Mammary epithelial cell (primary cell): ENCODE results near the gene EGFL6.

Source experiments
- EZH2 ChIP-seq: IDR thresholded peaks from 2 replicates; pipeline ENCODE4 v1.6.1; 2012; ENCODE audit warnings: low read length, inconsistent platforms, borderline replicate concordance
- TF ChIP-seq, protein P1 (sequence below), 2 donors: IDR thresholded peaks in 1 of 2; conservative IDR thresholded peaks in 1 of 2; 2 replicates each; pipeline ENCODE4 v1.5.1; 2011 to 2012; ENCODE audit warnings: inconsistent platforms in 2 of 2, low read length in 2 of 2, mild to moderate bottlenecking in 2 of 2, control low read depth in 1 of 2, low read depth in 1 of 2; ENCODE audit not compliant: insufficient read depth in 1 of 2; ENCODE audit errors: extremely low read depth in 1 of 2

DNA sequence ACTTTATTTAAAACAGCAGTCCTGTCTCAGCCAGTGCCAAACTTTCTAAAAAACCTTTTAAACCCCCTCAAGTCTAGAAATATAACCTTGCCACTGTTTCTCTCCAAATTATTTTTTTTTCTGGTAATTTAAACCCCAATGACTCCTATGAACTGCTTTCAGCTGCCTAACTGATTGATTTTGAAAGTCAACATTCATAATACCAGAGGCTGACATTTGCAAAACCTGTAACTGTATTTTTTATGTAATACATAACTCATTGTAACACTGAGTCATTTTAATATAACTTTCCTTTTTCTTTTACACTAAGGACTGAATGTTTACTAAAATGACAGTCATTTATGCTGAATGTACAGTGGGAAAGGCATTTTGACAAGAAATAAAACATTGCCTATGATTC, 19.1 kb upstream of the EGFL6 start:
- TF ChIP-seq, protein P1, sequence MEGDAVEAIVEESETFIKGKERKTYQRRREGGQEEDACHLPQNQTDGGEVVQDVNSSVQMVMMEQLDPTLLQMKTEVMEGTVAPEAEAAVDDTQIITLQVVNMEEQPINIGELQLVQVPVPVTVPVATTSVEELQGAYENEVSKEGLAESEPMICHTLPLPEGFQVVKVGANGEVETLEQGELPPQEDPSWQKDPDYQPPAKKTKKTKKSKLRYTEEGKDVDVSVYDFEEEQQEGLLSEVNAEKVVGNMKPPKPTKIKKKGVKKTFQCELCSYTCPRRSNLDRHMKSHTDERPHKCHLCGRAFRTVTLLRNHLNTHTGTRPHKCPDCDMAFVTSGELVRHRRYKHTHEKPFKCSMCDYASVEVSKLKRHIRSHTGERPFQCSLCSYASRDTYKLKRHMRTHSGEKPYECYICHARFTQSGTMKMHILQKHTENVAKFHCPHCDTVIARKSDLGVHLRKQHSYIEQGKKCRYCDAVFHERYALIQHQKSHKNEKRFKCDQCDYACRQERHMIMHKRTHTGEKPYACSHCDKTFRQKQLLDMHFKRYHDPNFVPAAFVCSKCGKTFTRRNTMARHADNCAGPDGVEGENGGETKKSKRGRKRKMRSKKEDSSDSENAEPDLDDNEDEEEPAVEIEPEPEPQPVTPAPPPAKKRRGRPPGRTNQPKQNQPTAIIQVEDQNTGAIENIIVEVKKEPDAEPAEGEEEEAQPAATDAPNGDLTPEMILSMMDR (conservative IDR thresholded peaks at IDR 0.05 in 1 of 2, IDR thresholded peaks at IDR 0.05 in 1 of 2; ENCODE audit: extremely low read depth in 1 of 2, insufficient read depth in 1 of 2, low read depth in 1 of 2, low read length in 2 of 2) = no peak
- TF ChIP-seq EZH2 = no peak
